Fibroblast of lung (primary cell): Measurements from ENCODE around the gene IER3. TPM values are rescaled to one million over a fixed set of nuclear protein-coding genes. Genes with fewer than 3 reads are reported as not detected.

Experiments used
- DNase-seq, 2 donors: peaks; one replicate each; pipeline versions ENCODE4 v3.0.0 to v3.0.0-alpha.2; 2010; ENCODE audit warnings: low read depth in 2 of 2
- H2AFZ ChIP-seq: 2 replicates; pipeline ENCODE4 v1.5.1; 2012; ENCODE audit warnings: low read length, control low read depth, inconsistent platforms
- H3K27ac ChIP-seq: 2 replicates; pipeline ENCODE4 v1.5.1; 2011; ENCODE audit warnings: low read length, control low read depth; ENCODE audit not compliant: insufficient read depth
- H3K27me3 ChIP-seq: 2 replicates; pipeline ENCODE4 v1.5.1; 2011; ENCODE audit warnings: mild to moderate bottlenecking, low read length; ENCODE audit not compliant: control insufficient read depth, insufficient read depth
- H3K36me3 ChIP-seq: 2 replicates; pipeline ENCODE4 v1.5.1; 2011; ENCODE audit warnings: low read length; ENCODE audit not compliant: control insufficient read depth, insufficient read depth
- H3K4me1 ChIP-seq: 2 replicates; pipeline ENCODE4 v1.5.1; 2011; ENCODE audit warnings: low read length; ENCODE audit not compliant: control insufficient read depth, insufficient read depth; ENCODE audit errors: extremely low read depth
- H3K4me2 ChIP-seq: 2 replicates; pipeline ENCODE4 v1.5.1; 2011; ENCODE audit warnings: low read length, control low read depth; ENCODE audit not compliant: insufficient read depth; ENCODE audit errors: extremely low read depth
- H3K4me3 ChIP-seq, 4 experiments: fragments of 200-600 bp in 1 of 4; sonication (generic) in 1 of 4; replicated peaks in 1 of 4; 2 replicates each; pipeline ENCODE4 v1.5.1; 2011 to 2016; ENCODE audit warnings: low read length in 4 of 4, low read depth in 3 of 4, mild to moderate bottlenecking in 3 of 4, control low read depth in 2 of 4, inconsistent platforms in 1 of 4, mixed read lengths in 1 of 4; ENCODE audit not compliant: insufficient read depth in 1 of 4; ENCODE audit errors: control extremely low read depth in 1 of 4
- H3K79me2 ChIP-seq: 2 replicates; pipeline ENCODE4 v1.5.1; 2012; ENCODE audit warnings: mild to moderate bottlenecking, low read length, inconsistent platforms; ENCODE audit not compliant: control insufficient read depth, insufficient read depth
- H3K9ac ChIP-seq: 2 replicates; pipeline ENCODE4 v1.5.1; 2011; ENCODE audit warnings: mild to moderate bottlenecking, low read length, control low read depth; ENCODE audit not compliant: insufficient read depth
- H3K9me3 ChIP-seq: 2 replicates; pipeline ENCODE4 v1.5.1; 2012; ENCODE audit warnings: low read depth, low read length; ENCODE audit not compliant: control insufficient read depth, insufficient read depth
- H4K20me1 ChIP-seq: 2 replicates; pipeline ENCODE4 v1.5.1; 2011; ENCODE audit warnings: low read length; ENCODE audit not compliant: control insufficient read depth, insufficient read depth; ENCODE audit errors: extremely low read depth
- EZH2 ChIP-seq: IDR thresholded peaks from 2 replicates; pipeline ENCODE4 v1.5.1; 2012; ENCODE audit warnings: low read length, control low read depth, mild to moderate bottlenecking; ENCODE audit errors: missing control alignments
- polyA plus RNA-seq, 2 donors: library from polyadenylated mRNA; depleted of rRNA in 1 of 2; stranded (reverse) in 1 of 2; unstranded in 1 of 2; fragments of >200 nt; gene quantifications; 2 replicates each; pipeline ENCODE4 v1.2.1, GENCODE V29; 2011 to 2012; ENCODE audit warnings: missing spikeins in 1 of 2
- total RNA-seq: library from RNA; depleted of rRNA; stranded (reverse); fragments of >200 nt; gene quantifications from 2 replicates; pipeline ENCODE4 v1.2.1, GENCODE V29; 2014
- TF ChIP-seq, protein P1 (sequence below), 2 donors: IDR thresholded peaks in 1 of 2; conservative IDR thresholded peaks in 1 of 2; 1 replicate in 1 of 2; 2 replicates in 1 of 2; pipeline ENCODE4 v1.5.1; 2011 to 2012; ENCODE audit warnings: low read length in 2 of 2, control low read depth in 1 of 2, inconsistent platforms in 1 of 2, low read depth in 1 of 2, mild to moderate bottlenecking in 1 of 2

IER3 gene
- total and polyA plus RNA-seq, 2 donors (not counting 1 experiment from before 2014, with no cell fraction given) = 34.2 to 43.3 TPM

GRCh38 chr6:30748851-30749540, 4.6 kb upstream of the IER3 start:
- Histone ChIP-seq H2AFZ (peak overlapping the region; percentile 9), H3K4me3 (no peak overlapping the region), H3K4me1 (peaks cover 28% of the 10 kb centered on the region), H3K79me2 (peaks cover 2% of the 10 kb centered on the region), H3K27me3 (no peaks in the 10 kb centered on the region), H3K9ac (no peak overlapping the region), H3K27ac (peak overlapping the region; percentile 19), H3K36me3 (no peaks in the 10 kb centered on the region), H4K20me1 (no peaks in the 10 kb centered on the region), H3K4me2 (no peak overlapping the region), H3K9me3 (no peaks in the 10 kb centered on the region)
- no peak for DNase-seq
- TF ChIP-seq, protein P1, sequence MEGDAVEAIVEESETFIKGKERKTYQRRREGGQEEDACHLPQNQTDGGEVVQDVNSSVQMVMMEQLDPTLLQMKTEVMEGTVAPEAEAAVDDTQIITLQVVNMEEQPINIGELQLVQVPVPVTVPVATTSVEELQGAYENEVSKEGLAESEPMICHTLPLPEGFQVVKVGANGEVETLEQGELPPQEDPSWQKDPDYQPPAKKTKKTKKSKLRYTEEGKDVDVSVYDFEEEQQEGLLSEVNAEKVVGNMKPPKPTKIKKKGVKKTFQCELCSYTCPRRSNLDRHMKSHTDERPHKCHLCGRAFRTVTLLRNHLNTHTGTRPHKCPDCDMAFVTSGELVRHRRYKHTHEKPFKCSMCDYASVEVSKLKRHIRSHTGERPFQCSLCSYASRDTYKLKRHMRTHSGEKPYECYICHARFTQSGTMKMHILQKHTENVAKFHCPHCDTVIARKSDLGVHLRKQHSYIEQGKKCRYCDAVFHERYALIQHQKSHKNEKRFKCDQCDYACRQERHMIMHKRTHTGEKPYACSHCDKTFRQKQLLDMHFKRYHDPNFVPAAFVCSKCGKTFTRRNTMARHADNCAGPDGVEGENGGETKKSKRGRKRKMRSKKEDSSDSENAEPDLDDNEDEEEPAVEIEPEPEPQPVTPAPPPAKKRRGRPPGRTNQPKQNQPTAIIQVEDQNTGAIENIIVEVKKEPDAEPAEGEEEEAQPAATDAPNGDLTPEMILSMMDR (conservative IDR thresholded peaks at IDR 0.05 in 1 of 2, IDR thresholded peaks at IDR 0.05 in 1 of 2; ENCODE audit: low read depth in 1 of 2, low read length in 2 of 2) = no peak
- TF ChIP-seq EZH2 = no peak

DNA sequence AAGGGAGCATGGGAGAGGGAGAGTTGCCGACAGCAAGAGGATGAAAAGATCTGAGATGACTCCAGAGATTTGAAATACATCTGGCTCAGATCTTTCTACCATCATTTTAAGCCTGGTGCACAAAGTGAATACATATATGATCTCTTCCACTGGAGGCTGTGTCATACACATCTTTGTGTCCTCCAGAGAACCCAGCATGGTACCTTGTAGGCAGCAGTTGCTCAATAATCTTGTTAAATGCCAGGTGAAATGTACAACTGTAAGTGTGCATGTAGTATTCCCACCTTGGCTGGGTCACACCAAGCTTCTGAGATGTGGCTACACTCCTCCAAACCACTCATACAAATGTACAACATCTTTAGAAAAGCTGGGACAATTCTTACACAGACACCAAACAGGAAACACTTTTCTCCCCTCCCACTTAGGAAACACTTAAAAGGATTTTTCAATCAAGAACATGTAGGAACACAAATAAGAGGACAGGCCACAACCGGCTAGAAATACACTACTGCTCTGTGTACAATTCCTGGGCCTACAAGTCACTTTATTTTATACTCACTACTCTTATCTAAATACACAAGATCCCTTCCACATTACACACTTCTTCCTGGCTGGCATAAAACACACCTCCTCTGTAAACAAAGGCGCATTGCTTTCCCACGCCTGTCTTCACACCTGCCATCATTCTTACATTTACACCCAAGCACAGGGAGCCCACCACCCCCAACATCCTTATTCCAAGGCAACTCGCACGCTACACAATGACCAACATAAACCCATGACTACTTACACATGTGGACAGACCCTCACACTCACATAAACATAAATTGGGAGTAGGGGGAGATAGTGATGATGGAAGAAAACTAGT, 3.8 kb upstream of the IER3 start:
- Histone ChIP-seq H3K9ac (no peak overlapping the region), H3K4me1 (peaks cover 24% of the 10 kb centered on the region), H3K79me2 (peaks cover 10% of the 10 kb centered on the region), H4K20me1 (no peaks in the 10 kb centered on the region), H2AFZ (no peak overlapping the region), H3K4me2 (no peak overlapping the region), H3K9me3 (no peaks in the 10 kb centered on the region), H3K4me3 (no peak overlapping the region), H3K27ac (no peak overlapping the region), H3K36me3 (no peaks in the 10 kb centered on the region), H3K27me3 (no peaks in the 10 kb centered on the region)
- DNase-seq = no peak
- TF ChIP-seq, protein P1 (conservative IDR thresholded peaks at IDR 0.05 in 1 of 2, IDR thresholded peaks at IDR 0.05 in 1 of 2; ENCODE audit: low read depth in 1 of 2, low read length in 2 of 2) = no peak
- TF ChIP-seq EZH2 = no peak

DNA sequence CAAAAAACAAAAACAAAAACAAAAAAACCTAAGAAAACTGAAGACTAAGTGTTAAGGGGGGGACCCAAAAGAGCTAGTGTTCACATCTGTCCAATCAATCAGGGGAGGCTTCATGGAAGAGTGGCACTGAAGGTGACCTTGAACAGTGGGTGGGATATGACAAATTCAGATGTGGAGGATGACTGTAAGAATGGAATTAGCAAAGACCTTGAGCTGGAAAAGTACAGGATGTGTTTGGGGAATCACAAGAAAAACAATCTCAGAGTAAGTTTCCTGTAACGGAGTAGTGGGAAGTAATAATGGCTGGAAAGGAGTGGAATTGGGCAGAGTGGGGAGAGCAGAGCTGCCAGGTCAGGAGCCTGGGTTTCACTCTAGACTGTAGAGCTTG, 2.9 kb upstream of the IER3 start:
- Histone ChIP-seq H3K4me2 (no peak overlapping the region), H3K27ac (no peak overlapping the region), H3K36me3 (no peaks in the 10 kb centered on the region), H4K20me1 (no peaks in the 10 kb centered on the region), H2AFZ (no peak overlapping the region), H3K79me2 (peaks cover 15% of the 10 kb centered on the region), H3K4me3 (no peak overlapping the region), H3K27me3 (no peaks in the 10 kb centered on the region), H3K9me3 (no peaks in the 10 kb centered on the region), H3K4me1 (peaks cover 19% of the 10 kb centered on the region), H3K9ac (no peak overlapping the region)
- no peak for DNase-seq
- TF ChIP-seq, protein P1 (conservative IDR thresholded peaks at IDR 0.05 in 1 of 2, IDR thresholded peaks at IDR 0.05 in 1 of 2; ENCODE audit: low read depth in 1 of 2, low read length in 2 of 2) = no peak
- no peak for TF ChIP-seq EZH2
